Measurements from ENCODE around the gene KDM4C. TPM values are rescaled to one million over a fixed set of nuclear protein-coding genes. Genes with fewer than 3 reads are reported as not detected.

KDM4C gene
- total RNA-seq, 1 donor from 2014 or later, result 12.7 TPM

DNA sequence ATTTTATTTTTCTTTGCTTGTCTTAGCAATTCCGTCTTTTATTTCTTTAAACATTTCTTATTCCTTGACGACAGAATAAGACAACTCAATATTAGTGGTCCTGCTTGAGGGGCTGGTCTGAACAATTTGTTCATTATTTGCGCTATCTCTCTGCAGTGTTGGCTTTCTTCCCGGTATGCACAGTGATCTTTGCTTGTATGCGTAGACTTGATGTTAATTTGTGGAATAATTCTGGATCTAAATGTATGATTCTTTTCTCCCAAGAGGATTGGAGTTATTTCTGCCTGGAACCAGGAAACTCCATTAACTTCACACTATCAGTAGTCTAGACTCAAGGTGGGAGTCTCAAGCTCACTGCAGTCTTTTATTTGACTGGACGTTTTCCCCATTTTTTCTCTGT is 80.4 kb downstream of the KDM4C start:
- H3K4me3 ChIP-seq, result no peak overlapping the region
- peaks cover 4 to 11% of the 10 kb centered on the region in 2 donors for H3K36me3 ChIP-seq
- TF ChIP-seq, protein P1, sequence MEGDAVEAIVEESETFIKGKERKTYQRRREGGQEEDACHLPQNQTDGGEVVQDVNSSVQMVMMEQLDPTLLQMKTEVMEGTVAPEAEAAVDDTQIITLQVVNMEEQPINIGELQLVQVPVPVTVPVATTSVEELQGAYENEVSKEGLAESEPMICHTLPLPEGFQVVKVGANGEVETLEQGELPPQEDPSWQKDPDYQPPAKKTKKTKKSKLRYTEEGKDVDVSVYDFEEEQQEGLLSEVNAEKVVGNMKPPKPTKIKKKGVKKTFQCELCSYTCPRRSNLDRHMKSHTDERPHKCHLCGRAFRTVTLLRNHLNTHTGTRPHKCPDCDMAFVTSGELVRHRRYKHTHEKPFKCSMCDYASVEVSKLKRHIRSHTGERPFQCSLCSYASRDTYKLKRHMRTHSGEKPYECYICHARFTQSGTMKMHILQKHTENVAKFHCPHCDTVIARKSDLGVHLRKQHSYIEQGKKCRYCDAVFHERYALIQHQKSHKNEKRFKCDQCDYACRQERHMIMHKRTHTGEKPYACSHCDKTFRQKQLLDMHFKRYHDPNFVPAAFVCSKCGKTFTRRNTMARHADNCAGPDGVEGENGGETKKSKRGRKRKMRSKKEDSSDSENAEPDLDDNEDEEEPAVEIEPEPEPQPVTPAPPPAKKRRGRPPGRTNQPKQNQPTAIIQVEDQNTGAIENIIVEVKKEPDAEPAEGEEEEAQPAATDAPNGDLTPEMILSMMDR (IDR thresholded peaks at IDR 0.05), result no peak
- intact Hi-C loops (cut with DNase I), result no loop called here
- DNase-seq (ENCODE audit: low spot score in 2 of 2), result no peak
- H3K27me3 ChIP-seq, result no peaks in the 10 kb centered on the region
- no peaks in the 10 kb centered on the region for H3K9me3 ChIP-seq
- no peak overlapping the region for H3K27ac ChIP-seq
- H3K4me1 ChIP-seq, result no peaks in the 10 kb centered on the region

DNA sequence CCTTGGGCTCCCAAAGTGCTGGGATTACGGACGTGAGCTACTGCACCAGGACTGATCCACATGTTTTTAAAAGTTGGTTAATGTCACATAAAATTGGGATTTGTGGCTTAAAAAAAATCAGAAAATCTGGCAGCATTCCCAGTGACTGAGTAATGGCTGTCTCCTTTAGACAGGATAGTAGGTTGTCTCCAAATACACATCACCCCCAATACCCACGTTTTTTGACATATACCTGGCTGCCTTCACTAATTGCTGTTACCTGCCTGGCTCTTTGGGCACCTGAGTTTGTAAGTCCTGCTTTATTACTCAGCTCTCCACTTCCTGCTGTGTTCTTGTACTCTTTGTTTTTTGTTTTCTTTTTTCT is 84.8 kb downstream of the KDM4C start:
- H3K4me3 ChIP-seq, result no peak overlapping the region
- no peaks in the 10 kb centered on the region for H3K36me3 ChIP-seq
- TF ChIP-seq, protein P1 (IDR thresholded peaks at IDR 0.05), result no peak
- intact Hi-C loops (cut with DNase I), result no loop called here
- DNase-seq (ENCODE audit: low spot score in 2 of 2), result no peak
- no peaks in the 10 kb centered on the region for H3K4me1 ChIP-seq
- H3K27ac ChIP-seq, result no peak overlapping the region
- no peaks in the 10 kb centered on the region for H3K9me3 ChIP-seq
- H3K27me3 ChIP-seq, result no peaks in the 10 kb centered on the region

DNA sequence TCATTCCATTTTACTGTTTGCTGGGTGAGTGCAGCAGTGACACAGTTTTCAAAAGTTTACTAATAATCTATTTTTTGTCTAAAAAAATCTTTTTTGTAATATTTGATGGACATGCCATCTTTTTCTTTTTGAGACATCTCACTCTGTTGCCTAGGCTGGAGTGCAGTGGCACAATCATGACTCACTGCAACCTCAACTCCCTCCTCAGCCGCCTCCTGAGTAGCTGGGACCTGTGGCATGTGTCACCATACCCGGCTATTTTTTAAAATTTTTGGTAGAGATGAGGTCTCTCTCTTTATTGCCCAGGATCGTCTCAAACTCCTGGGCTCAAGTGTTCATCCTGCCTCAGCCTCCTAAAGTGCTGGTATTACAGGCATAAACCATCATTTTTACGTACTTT is 86.0 kb downstream of the KDM4C start:
- Histone ChIP-seq H3K9me3 (no peaks in the 10 kb centered on the region), H3K27ac (no peak overlapping the region), H3K36me3 (no peaks in the 10 kb centered on the region), H3K27me3 (no peaks in the 10 kb centered on the region), H3K4me3 (no peak overlapping the region), H3K4me1 (no peaks in the 10 kb centered on the region)
- intact Hi-C loops (cut with DNase I), result no loop called here
- TF ChIP-seq, protein P1 (IDR thresholded peaks at IDR 0.05), result no peak
- no peak for DNase-seq (ENCODE audit: low spot score in 2 of 2)

DNA sequence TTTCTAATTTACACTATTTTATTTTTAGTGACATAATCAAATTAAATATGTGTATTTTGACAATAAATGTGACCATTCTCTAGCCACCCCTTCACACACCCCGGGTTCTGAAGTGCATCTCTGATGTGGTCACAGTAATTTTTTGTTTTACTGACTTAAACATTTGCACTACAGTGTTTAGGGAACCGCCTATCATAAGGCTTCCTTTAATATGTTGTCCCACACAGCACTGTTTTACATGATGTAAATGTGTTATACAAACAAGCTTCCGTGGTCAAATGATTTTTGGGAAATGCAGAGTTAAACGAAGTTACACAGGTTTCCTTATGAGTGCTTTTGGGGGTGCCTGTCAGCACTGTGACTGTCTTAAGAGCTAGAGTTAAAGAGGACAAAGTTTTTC is 86.5 kb downstream of the KDM4C start:
- TF ChIP-seq, protein P1 (IDR thresholded peaks at IDR 0.05), result no peak
- no peak overlapping the region for H3K4me3 ChIP-seq
- intact Hi-C loops (cut with DNase I), result no loop called here
- no peaks in the 10 kb centered on the region for H3K36me3 ChIP-seq
- H3K9me3 ChIP-seq, result no peaks in the 10 kb centered on the region
- DNase-seq (ENCODE audit: low spot score in 2 of 2), result no peak
- no peaks in the 10 kb centered on the region for H3K27me3 ChIP-seq
- no peaks in the 10 kb centered on the region for H3K4me1 ChIP-seq
- H3K27ac ChIP-seq, result no peak overlapping the region

DNA sequence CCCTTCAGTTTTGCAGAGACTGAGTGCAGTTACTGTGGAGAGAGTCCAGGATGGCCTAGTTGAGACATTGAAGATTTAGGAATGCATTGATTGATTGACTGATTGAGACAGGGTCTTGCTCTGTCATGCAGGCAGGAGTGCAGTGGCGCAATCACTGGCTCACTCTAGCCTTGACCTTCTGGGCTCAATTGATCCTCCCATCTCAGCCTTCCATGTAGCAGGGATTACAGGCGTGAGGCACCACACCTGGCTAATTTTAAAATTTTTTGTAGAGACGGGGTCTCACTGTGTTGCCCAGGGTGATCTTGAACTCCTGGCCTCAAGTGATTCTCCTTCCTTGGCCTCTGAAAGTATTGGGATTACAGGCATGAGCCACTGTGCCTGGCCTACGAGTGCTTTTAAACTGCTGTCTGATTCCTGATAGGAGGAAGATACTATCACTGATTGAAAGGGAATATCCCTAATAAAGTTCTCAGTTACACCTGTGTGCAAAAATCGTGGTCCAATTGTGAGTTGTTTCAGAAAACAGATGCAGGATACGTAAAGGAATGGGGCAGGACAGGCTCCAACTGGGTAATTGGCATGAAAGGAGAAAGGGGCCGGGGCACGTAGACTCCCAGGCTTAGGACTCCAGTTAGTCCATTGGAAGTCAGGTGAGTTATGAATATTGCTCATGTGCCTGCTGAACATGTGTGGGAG is 87.5 kb downstream of the KDM4C start:
- intact Hi-C loops (cut with DNase I), result no loop called here
- peaks cover 0 to 6% of the 10 kb centered on the region in 2 donors for H3K36me3 ChIP-seq
- TF ChIP-seq, protein P1 (IDR thresholded peaks at IDR 0.05), result no peak
- H3K4me3 ChIP-seq, result no peak overlapping the region
- H3K9me3 ChIP-seq, result no peaks in the 10 kb centered on the region
- no peaks in the 10 kb centered on the region for H3K27me3 ChIP-seq
- no peak overlapping the region for H3K27ac ChIP-seq
- DNase-seq (ENCODE audit: low spot score in 2 of 2), result no peak
- no peaks in the 10 kb centered on the region for H3K4me1 ChIP-seq

DNA sequence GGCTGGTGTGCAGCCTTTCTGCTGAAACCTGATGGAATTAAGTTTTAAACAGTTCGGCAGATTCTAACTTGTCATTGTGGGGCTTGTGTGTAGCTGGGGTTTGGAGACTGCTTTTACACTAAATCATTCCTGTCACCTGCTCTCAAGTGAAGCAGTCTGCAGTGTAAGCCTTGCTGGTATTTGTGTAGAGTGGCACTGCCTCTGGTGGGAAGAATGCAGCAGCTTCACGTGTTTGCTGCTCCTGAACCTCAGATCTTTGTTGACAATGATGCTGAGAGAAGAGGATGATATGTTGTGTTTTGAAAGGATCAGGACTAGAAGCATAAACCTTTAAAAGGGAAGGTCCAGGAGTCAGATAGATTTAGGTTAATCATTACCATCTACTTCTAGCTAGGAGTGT is 88.1 kb downstream of the KDM4C start:
- no peak overlapping the region for H3K4me3 ChIP-seq
- no peaks in the 10 kb centered on the region for H3K9me3 ChIP-seq
- no peaks in the 10 kb centered on the region for H3K4me1 ChIP-seq
- H3K27ac ChIP-seq, result no peak overlapping the region
- intact Hi-C loops (cut with DNase I), result no loop called here
- H3K36me3 ChIP-seq, result peaks cover 5 to 6% of the 10 kb centered on the region in 2 donors
- TF ChIP-seq, protein P1 (IDR thresholded peaks at IDR 0.05), result no peak
- H3K27me3 ChIP-seq, result no peaks in the 10 kb centered on the region
- no peak for DNase-seq (ENCODE audit: low spot score in 2 of 2)
